Vagina (tissue), 2 donors: ENCODE results near the gene PTPRE.

ENCODE experiments used
- CTCF ChIP-seq, 3 experiments: fragments of 450-650 bp in 2 of 3; fragments of 200-600 bp in 1 of 3; sonication (generic) in 1 of 3; IDR thresholded peaks; one replicate each; pipeline ENCODE4 v1.5.1; 2017 to 2019; ENCODE audit warnings: antibody characterized with exemption in 3 of 3, mild to moderate bottlenecking in 2 of 3, moderate library complexity in 2 of 3
- POLR2A ChIP-seq, 2 donors: fragments of 450-650 bp; IDR thresholded peaks; one replicate each; pipeline ENCODE4 v1.6.1; 2017; ENCODE audit warnings: antibody characterized with exemption in 2 of 2, mild to moderate bottlenecking in 2 of 2, moderate library complexity in 2 of 2

GRCh38 chr10:128059982-128060293 is 153.0 kb downstream of the PTPRE start:
- no peak for TF ChIP-seq CTCF (IDR thresholded peaks at IDR 0.05)
- no peak for TF ChIP-seq POLR2A (IDR thresholded peaks at IDR 0.05)
